Tibial artery (tissue), 4 donors: ENCODE results near the gene UPK3BL1.
"Not testable (repeated sequence)": the region's sequence is repeated elsewhere in the genome, so short reads cannot be mapped to it uniquely, and the experiment has no call there.

Experiments
- DNase-seq, 2 donors: peaks; one replicate each; pipeline ENCODE4 v3.0.0-alpha.2; 2019
- H3K27ac ChIP-seq, 2 donors: fragments of 200-600 bp; sonication (generic) in 1 of 2; 1 replicate in 1 of 2; 2 replicates in 1 of 2; pipeline ENCODE4 v1.5.1; 2018 to 2019; ENCODE audit warnings: mild to moderate bottlenecking in 1 of 2
- H3K27me3 ChIP-seq, 2 donors: fragments of 200-600 bp; sonication (generic) in 1 of 2; one replicate each; pipeline versions ENCODE4 v1.5.1 to v1.6.0; 2016 to 2019
- H3K36me3 ChIP-seq, 3 donors: fragments of 200-600 bp; sonication (generic) in 2 of 3; one replicate each; pipeline ENCODE4 v1.5.1; 2016 to 2019; ENCODE audit warnings: mild to moderate bottlenecking in 2 of 3
- H3K4me1 ChIP-seq, 4 donors: fragments of 200-600 bp; sonication (generic) in 2 of 4; 1 replicate in 3 of 4; 2 replicates in 1 of 4; pipeline ENCODE4 v1.5.1; 2016 to 2019
- H3K4me3 ChIP-seq, 2 donors: fragments of 200-600 bp; sonication (generic) in 1 of 2; 1 replicate in 1 of 2; 2 replicates in 1 of 2; pipeline ENCODE4 v1.5.1; 2018 to 2019; ENCODE audit warnings: mild to moderate bottlenecking in 2 of 2
- H3K9me3 ChIP-seq, 3 donors: fragments of 200-600 bp; sonication (generic) in 1 of 3; one replicate each; pipeline ENCODE4 v1.5.1; 2016 to 2019
- intact Hi-C: fragments of 100-400 bp; cut with DNase I; formaldehyde crosslinking; loops from one replicate; pipeline ENCODE4 v1.15.0; 2023; ENCODE audit warnings: low total_unique reads

UPK3BL1 gene

GRCh38 chr7:102613575-102614345, 28.8 kb downstream of the UPK3BL1 start:
- H3K4me1 ChIP-seq, H3K9me3 ChIP-seq, H3K36me3 ChIP-seq, H3K4me3 ChIP-seq, H3K27me3 ChIP-seq, intact Hi-C loops: not testable (repeated sequence)
- peak; percentile 18 to 63 for DNase-seq
- peak overlapping the region; percentile 5 to 44 for H3K27ac ChIP-seq

GRCh38 chr7:102611675-102612325, 30.8 kb downstream of the UPK3BL1 start:
- Histone ChIP-seq H3K27ac (peak overlapping the region; percentile 44 to 59), H3K4me3 (peak overlapping the region in 1 of 2 donors; percentile 8)
- H3K27me3 ChIP-seq, H3K36me3 ChIP-seq, intact Hi-C loops, H3K9me3 ChIP-seq, H3K4me1 ChIP-seq: not testable (repeated sequence)
- DNase-seq: peak; percentile 22 to 72

GRCh38 chr7:102611013-102611674, 31.4 kb downstream of the UPK3BL1 start:
- DNase-seq, intact Hi-C loops: not testable (repeated sequence)

GRCh38 chr7:102610441-102610840, 32.1 kb downstream of the UPK3BL1 start:
- H3K4me3 ChIP-seq, H3K9me3 ChIP-seq, H3K27ac ChIP-seq, H3K27me3 ChIP-seq, H3K4me1 ChIP-seq, intact Hi-C loops, H3K36me3 ChIP-seq: not testable (repeated sequence)
- DNase-seq: peak in 1 of 2 donors; percentile 56

More at GRCh38 chr7:102611013-102611674, 31.4 kb downstream of the UPK3BL1 start:
- H3K27ac ChIP-seq, H3K4me3 ChIP-seq, H3K9me3 ChIP-seq, H3K4me1 ChIP-seq, H3K27me3 ChIP-seq, H3K36me3 ChIP-seq: not testable (repeated sequence)

- intact Hi-C loops, H3K27me3 ChIP-seq, H3K4me3 ChIP-seq, H3K27ac ChIP-seq, H3K4me1 ChIP-seq, H3K9me3 ChIP-seq, H3K36me3 ChIP-seq: not testable (repeated sequence)
- peak in 1 of 2 donors; percentile 12 for DNase-seq
Measured at GRCh38 chr7:102609734-102610133, 32.9 kb downstream of the UPK3BL1 start.

GRCh38 chr7:102606848-102607247, 35.7 kb downstream of the UPK3BL1 start:
- H3K27me3 ChIP-seq, DNase-seq, intact Hi-C loops, H3K27ac ChIP-seq, H3K36me3 ChIP-seq, H3K9me3 ChIP-seq, H3K4me3 ChIP-seq, H3K4me1 ChIP-seq: not testable (repeated sequence)

GRCh38 chr7:102604431-102605145, 38.0 kb downstream of the UPK3BL1 start:
- H3K36me3 ChIP-seq, H3K4me1 ChIP-seq, H3K9me3 ChIP-seq, H3K27me3 ChIP-seq, DNase-seq, H3K4me3 ChIP-seq, H3K27ac ChIP-seq, intact Hi-C loops: not testable (repeated sequence)

GRCh38 chr7:102602317-102602716, 40.3 kb downstream of the UPK3BL1 start:
- H3K4me1 ChIP-seq, H3K4me3 ChIP-seq, H3K9me3 ChIP-seq, DNase-seq, intact Hi-C loops, H3K27me3 ChIP-seq, H3K36me3 ChIP-seq, H3K27ac ChIP-seq: not testable (repeated sequence)

- intact Hi-C loops, H3K27ac ChIP-seq, H3K4me1 ChIP-seq, H3K36me3 ChIP-seq, H3K27me3 ChIP-seq, DNase-seq, H3K4me3 ChIP-seq, H3K9me3 ChIP-seq: not testable (repeated sequence)
Measured at GRCh38 chr7:102599699-102600098, 42.9 kb downstream of the UPK3BL1 start.

GRCh38 chr7:102596036-102596435, 46.6 kb downstream of the UPK3BL1 start:
- H3K4me3 ChIP-seq, H3K9me3 ChIP-seq, H3K27ac ChIP-seq, H3K36me3 ChIP-seq, H3K27me3 ChIP-seq, H3K4me1 ChIP-seq, DNase-seq, intact Hi-C loops: not testable (repeated sequence)

- H3K27me3 ChIP-seq, H3K36me3 ChIP-seq, intact Hi-C loops, H3K9me3 ChIP-seq, DNase-seq, H3K27ac ChIP-seq, H3K4me1 ChIP-seq, H3K4me3 ChIP-seq: not testable (repeated sequence)
Measured at GRCh38 chr7:102593637-102594334, 48.8 kb downstream of the UPK3BL1 start.

GRCh38 chr7:102592477-102593019, 50.0 kb downstream of the UPK3BL1 start:
- H3K36me3 ChIP-seq, intact Hi-C loops, H3K4me1 ChIP-seq, H3K27me3 ChIP-seq, H3K27ac ChIP-seq, H3K4me3 ChIP-seq, H3K9me3 ChIP-seq: not testable (repeated sequence)
- DNase-seq: peak; percentile 28 to 77

GRCh38 chr7:102589857-102590256, 52.7 kb downstream of the UPK3BL1 start:
- DNase-seq: not testable (repeated sequence)

More at GRCh38 chr7:102589857-102590256, 52.7 kb downstream of the UPK3BL1 start:
- H3K4me1 ChIP-seq, H3K36me3 ChIP-seq, H3K4me3 ChIP-seq, H3K27me3 ChIP-seq, H3K9me3 ChIP-seq, H3K27ac ChIP-seq, intact Hi-C loops: not testable (repeated sequence)
